ENCODE measurements around the gene RICTOR. TPM values are rescaled to one million over a fixed set of nuclear protein-coding genes. Genes with fewer than 3 reads are reported as not detected.

RICTOR gene
- total RNA-seq, 1 donor from 2014 or later = 35.0 TPM

DNA sequence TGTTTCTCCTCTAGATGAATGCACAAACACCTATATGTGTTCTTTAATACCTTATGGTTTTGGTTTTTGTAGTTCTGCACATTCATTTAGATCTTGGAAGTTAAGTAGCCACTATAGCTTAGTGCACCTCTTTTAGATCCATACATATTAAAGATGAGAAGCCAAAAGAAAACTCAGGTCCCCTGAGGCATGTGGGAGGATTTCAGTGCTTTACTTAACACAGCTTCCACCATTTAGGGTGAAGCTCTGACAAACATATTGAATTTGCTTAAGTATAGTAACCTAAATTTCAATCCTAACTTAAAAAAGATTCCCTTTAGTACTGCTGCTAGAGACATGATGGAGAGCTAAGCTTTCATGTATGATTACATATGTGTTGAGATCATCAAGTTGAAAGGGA, 25.6 kb upstream of the RICTOR start:
- no peaks in the 10 kb centered on the region for H3K9me3 ChIP-seq (replicated peaks)
- H3K4me3 ChIP-seq = no peak overlapping the region
- H3K27me3 ChIP-seq (ENCODE audit: low read depth) = no peaks in the 10 kb centered on the region
- no peak for DNase-seq
- TF ChIP-seq, protein P1, sequence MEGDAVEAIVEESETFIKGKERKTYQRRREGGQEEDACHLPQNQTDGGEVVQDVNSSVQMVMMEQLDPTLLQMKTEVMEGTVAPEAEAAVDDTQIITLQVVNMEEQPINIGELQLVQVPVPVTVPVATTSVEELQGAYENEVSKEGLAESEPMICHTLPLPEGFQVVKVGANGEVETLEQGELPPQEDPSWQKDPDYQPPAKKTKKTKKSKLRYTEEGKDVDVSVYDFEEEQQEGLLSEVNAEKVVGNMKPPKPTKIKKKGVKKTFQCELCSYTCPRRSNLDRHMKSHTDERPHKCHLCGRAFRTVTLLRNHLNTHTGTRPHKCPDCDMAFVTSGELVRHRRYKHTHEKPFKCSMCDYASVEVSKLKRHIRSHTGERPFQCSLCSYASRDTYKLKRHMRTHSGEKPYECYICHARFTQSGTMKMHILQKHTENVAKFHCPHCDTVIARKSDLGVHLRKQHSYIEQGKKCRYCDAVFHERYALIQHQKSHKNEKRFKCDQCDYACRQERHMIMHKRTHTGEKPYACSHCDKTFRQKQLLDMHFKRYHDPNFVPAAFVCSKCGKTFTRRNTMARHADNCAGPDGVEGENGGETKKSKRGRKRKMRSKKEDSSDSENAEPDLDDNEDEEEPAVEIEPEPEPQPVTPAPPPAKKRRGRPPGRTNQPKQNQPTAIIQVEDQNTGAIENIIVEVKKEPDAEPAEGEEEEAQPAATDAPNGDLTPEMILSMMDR (IDR thresholded peaks at IDR 0.05; ENCODE audit: borderline replicate concordance) = no peak
- no peaks in the 10 kb centered on the region for H3K4me1 ChIP-seq
- H3K27ac ChIP-seq (replicated peaks) = no peak overlapping the region
- intact Hi-C loops (cut with micrococcal nuclease) = no loop called here
- H3K36me3 ChIP-seq = no peaks in the 10 kb centered on the region

DNA sequence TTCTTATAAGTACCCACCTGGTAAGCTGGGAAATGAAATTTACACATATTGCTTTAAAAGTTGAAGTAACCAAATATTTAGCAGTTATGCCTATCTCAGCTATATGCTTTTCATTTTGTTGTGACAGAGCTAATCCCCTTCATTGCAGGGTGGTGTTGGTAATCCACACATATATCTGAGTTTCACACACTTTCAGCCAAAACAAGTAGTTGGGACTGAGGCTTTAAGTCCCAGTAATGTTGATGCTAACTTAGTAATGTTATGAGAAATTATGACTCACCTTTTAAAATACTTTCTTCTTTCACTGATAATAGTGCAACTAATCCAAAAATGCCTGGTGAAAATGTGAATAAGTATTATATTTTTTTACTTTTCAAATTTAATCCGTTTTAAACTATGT, 19.2 kb upstream of the RICTOR start:
- Histone ChIP-seq H3K27ac (replicated peaks) (no peak overlapping the region), H3K4me3 (no peak overlapping the region), H3K36me3 (no peaks in the 10 kb centered on the region), H3K27me3 (ENCODE audit: low read depth) (no peaks in the 10 kb centered on the region), H3K9me3 (replicated peaks) (peaks cover 12% of the 10 kb centered on the region), H3K4me1 (no peaks in the 10 kb centered on the region)
- intact Hi-C loops (cut with micrococcal nuclease) = no loop called here
- no peak for DNase-seq
- TF ChIP-seq, protein P1 (IDR thresholded peaks at IDR 0.05; ENCODE audit: borderline replicate concordance) = no peak

DNA sequence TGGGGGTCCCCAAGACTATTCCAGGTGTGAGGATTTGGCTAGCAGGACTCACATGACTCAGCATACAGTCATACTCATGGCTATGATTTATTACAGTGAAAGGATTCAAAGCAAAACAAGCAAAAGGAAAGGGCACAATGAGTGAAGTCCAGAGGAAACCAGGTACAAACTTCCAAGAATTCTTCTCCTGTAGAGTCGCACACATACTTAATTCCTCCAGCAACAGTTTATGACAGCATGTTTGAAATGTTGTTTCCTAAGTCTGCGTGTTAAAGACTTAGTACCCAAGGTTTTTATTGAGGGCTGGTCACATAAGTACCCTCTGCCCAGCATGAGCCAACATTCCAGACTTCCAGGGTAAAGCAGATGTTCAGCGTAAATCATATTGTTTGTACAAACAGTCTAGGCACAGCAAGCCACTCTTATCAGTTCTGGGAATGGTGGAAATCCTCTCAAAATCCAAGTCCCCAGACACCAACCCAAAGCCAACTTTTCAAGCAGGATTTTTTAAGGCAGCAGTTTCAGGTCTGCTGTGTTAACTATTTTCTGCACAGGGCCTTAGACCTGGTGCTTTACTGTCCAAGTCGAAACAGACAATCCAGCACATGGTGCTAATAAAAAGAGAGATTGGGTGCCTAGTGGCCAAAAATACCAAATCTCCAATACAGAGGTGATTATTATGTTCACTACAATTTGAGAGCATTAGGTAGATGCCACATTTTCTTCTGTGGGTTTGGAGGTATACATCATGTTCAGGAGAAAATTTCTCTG, 18.6 kb upstream of the RICTOR start:
- H3K36me3 ChIP-seq = no peaks in the 10 kb centered on the region
- H3K4me1 ChIP-seq = no peaks in the 10 kb centered on the region
- H3K27me3 ChIP-seq (ENCODE audit: low read depth) = no peaks in the 10 kb centered on the region
- TF ChIP-seq, protein P1 (IDR thresholded peaks at IDR 0.05; ENCODE audit: borderline replicate concordance) = no peak
- H3K27ac ChIP-seq (replicated peaks) = no peak overlapping the region
- no peak for DNase-seq
- H3K9me3 ChIP-seq (replicated peaks) = peaks cover 12% of the 10 kb centered on the region
- intact Hi-C loops (cut with micrococcal nuclease) = no loop called here
- no peak overlapping the region for H3K4me3 ChIP-seq

DNA sequence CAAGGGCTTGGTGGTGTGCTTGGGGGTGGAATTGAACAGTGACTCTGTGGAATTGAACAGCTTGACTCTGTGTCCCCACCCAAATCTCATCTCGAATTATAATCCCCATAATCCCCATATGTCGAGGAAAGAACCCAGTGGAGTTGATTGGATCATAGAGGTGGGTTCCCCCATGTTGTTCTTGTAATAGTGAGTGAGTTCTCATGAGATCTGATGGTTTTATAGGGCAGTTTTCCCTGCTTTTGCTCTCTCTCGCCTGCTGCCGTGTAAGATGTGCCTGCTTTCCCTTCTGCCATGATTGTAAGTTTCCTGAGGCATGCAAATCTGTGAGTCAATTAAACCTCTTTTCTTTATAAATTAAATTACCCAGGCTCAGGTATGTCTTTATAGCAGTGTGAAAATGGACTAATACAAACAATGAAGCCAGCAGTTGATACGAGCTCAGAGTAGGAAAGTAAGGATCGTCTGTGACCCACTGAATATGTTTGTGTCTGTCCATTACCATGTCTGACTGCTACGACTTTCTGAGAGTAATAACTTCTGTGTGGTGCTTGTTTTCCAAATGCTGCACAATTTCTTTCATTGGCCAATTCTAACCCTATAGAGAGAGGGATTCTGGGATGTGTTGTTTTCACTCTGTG, 17.9 kb upstream of the RICTOR start:
- TF ChIP-seq, protein P1 (IDR thresholded peaks at IDR 0.05; ENCODE audit: borderline replicate concordance) = no peak
- no peaks in the 10 kb centered on the region for H3K4me1 ChIP-seq
- no peak overlapping the region for H3K27ac ChIP-seq (replicated peaks)
- peaks cover 12% of the 10 kb centered on the region for H3K9me3 ChIP-seq (replicated peaks)
- no peaks in the 10 kb centered on the region for H3K27me3 ChIP-seq (ENCODE audit: low read depth)
- H3K4me3 ChIP-seq = no peak overlapping the region
- DNase-seq = no peak
- no peaks in the 10 kb centered on the region for H3K36me3 ChIP-seq
- intact Hi-C loops (cut with micrococcal nuclease) = no loop called here

DNA sequence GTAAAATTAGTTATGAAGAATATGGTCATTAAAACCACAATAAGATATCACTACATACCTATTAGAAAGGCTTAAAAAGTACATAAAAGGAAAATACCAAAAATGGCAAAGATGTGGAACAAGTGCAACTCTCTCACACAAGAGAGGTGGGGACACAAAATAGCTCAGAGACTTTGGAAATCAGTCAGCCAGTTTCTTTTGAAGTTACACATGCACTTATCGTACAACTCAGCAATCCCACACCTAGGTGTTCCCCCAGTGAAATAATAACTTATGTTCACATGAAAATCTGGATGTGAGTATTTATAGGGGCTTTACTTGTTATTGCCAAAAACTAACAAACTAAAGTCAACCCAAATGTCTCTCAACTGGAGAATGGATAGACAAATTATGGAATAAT, 9.8 kb upstream of the RICTOR start:
- no peaks in the 10 kb centered on the region for H3K27me3 ChIP-seq (ENCODE audit: low read depth)
- TF ChIP-seq, protein P1 (IDR thresholded peaks at IDR 0.05; ENCODE audit: borderline replicate concordance) = no peak
- H3K27ac ChIP-seq (replicated peaks) = no peak overlapping the region
- H3K36me3 ChIP-seq = no peaks in the 10 kb centered on the region
- DNase-seq = no peak
- no peak overlapping the region for H3K4me3 ChIP-seq
- no peaks in the 10 kb centered on the region for H3K9me3 ChIP-seq (replicated peaks)
- H3K4me1 ChIP-seq = peaks cover 9% of the 10 kb centered on the region
- intact Hi-C loops (cut with micrococcal nuclease) = loop anchor here (5.0 kb wide), 1 partner anchor 87 kb away; no protein-coding TSS in a partner anchor

All from left ventricle myocardium inferior (tissue), 1 donor.